Embryonic facial prominence (tissue), 1 donor: ENCODE measurements around the gene QPRT.
A peak's percentile ranks its signal among the peaks of the same experiment; 100 is the strongest.
"Not testable (repeated sequence)": the region's sequence is repeated elsewhere in the genome, so short reads cannot be mapped to it uniquely, and the experiment has no call there.

Source experiments
- DNase-seq: peaks from one replicate; pipeline ENCODE4 v3.0.0-alpha.2; 2016; ENCODE audit errors: extremely low spot score

Gene QPRT

DNA sequence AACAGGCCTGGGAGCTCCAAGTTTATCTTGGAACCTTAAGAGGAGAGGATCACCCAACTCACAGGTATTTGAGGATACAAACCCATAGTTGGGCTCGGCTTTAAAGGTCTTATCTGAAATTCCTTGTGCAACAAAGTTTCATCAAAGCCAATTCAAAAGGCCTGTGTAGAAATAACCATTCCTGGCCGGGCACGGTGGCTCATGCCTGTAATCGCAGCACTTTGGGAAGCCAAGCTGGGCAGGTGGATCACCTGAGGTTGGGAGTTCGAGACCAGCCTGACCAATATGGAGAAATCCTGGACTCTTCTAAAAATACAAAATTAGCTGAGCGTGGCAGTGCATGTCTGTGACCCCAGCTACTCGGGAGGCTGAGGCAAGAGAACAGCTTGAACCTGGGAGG lies 38.1 kb downstream of the QPRT start:
- no peak for DNase-seq

- DNase-seq = no peak
Observed at GRCh38 chr16:29719063-29719462, 40.1 kb downstream of the QPRT start.

DNA sequence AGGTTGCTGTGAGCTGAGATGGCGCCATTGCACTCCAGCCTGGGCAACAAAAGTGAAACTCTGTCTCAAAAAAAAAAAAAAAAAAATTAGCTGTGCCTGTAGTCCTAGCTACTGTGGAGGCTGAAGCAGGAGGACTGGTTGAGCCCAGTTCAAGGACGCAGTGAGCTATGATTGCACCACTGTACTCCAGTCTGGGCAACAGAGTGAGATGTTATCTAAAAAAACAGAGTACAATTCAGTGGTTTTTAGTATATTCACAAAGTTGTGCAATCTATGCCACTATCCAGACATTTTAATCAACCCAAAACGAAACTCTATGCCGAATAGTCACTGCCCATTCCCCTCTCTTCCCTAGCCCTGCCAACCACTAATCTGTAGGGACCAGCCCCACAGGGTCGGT lies 41.7 kb downstream of the QPRT start:
- no peak for DNase-seq

DNA sequence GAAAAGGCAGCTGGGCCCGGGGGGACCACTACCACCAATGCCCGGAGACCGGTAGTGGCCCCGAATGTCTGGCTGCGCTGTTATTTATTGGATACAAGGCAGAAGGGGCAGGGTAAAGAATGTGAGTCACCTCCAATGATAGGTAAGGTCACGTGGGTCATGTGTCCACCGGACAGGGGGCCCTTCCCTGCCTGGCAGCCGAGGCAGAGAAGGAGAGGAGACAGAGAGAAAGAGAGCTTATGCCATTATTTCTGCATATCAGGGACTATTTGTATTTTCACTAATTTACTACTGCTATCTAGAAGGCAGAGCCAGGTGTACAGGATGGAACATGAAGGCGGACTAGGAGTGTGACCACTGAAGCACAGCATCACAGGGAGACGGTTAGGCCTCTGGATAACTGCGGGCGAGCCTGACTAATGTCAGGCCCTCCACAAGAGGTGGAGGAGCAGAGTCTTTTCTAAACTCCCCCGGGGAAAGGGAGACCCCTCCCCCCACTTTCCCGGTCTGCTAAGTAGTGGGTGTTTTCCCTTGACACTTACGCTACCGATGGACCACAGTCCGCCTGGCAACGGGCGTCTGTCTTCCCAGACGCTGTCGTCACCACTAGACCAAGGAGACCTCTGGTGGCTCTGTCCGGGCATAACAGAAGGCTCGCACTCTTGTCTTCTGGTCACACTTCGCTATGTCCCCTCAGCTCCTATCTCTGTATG lies 42.3 kb downstream of the QPRT start:
- not testable (repeated sequence) for DNase-seq

DNA sequence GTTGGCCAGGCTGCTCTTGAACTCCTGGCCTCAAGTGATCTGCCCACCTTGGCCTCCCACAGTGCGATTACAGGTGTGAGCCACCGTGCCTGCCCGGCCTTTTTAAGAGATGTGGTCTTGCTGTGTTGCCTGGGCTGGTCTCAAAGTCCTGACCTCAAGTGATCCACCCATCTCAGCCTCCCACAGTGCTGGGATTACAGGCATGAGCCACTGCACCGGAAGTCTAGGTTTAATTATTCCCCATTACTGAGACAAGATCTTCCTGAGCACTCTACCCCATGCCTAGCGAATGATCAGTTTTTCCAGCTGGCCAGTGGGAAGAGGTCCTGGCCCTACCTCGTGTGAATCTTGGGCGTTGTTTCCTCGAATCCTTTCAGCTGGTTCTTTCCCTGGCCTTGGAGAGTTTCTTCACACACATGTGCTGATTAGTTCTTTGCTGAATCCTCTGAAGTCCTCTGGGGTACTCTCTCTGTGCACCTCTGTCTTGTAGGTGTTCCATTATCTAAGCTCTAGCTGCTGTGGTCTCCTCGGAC lies 47.9 kb downstream of the QPRT start:
- DNase-seq = no peak

DNA sequence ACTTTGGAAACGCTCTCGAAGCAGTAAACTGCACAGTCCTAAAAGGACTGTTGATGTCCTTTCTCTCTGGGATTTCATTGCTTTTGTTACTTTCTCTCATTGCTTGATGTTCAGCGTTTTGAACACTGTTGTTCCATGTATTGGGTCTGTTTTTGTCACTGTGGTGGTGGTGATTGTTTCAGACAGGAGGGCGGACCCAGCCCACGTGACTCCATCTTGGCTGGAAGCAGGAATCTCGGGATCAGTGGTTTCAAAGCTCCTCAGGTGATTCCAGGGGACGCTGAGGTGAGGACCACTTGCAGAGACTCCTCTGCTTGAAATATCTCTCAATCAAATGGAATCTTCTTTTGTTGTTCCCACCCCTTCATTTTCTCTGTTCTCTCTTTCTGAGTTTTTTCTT lies 48.5 kb downstream of the QPRT start:
- no peak for DNase-seq

DNA sequence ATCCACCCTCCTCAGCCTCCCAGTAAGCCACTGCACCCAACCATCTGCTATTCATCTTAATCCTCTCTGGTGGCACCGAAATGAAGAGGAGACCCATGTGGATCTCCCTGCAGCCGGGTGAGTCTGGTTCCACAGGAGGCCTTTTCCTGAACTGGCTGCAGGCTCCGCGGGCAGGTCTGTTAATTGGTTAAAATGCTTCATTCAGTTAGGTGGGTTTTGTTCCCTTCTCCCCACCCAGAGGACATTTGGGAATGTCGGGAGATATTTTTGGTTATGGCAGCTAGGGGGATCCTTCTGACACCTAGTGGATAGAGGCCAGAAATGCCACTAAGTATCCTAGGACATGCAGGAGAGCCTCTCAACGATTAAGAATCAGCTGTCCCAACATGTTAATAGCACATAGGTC lies 50.1 kb downstream of the QPRT start:
- DNase-seq = peak; percentile 13

- no peak for DNase-seq
Observed at GRCh38 chr16:29730649-29731048, 51.7 kb downstream of the QPRT start.

GRCh38 chr16:29731768-29732601 lies 53.0 kb downstream of the QPRT start:
- DNase-seq = not testable (repeated sequence)

DNA sequence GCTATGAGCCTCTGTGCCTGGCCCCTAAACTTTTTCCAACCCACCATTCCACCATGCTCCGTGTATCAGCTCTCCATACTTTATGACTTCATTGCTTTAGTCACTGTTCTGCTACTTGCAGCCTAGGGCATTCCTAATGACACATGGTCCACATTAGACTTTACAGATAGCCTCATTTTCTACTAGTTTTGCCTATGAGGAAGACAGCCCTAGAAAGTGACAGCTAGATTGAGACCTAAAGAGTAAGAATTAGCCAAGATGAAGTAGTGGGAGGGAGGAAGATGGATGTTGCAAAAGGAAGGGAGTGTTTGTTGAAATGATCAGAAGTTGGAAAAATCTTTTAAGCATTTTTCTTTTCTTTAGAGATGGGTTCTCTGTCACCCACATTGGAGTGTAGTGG lies 55.8 kb downstream of the QPRT start:
- DNase-seq = no peak

- DNase-seq = no peak
Observed at GRCh38 chr16:29736112-29736511, 57.1 kb downstream of the QPRT start.

DNA sequence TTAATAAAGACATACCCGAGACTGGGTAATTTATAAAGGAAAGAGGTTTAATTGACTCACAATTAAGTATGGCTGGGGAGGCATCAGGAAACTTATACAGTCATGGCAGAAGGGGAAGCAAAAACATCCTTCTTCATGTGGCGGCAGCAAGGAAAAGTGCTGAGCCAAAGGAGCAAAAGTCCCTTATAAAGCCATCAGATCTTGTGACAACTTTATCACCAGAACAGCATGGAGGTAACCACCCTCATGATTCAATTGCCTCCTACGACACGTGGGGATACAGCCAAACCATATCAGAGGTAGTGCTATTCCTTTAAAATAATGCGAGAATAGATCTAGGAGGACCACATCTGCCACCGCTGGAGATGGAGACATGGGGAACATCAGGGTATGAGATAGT lies 57.8 kb downstream of the QPRT start:
- DNase-seq = no peak

DNA sequence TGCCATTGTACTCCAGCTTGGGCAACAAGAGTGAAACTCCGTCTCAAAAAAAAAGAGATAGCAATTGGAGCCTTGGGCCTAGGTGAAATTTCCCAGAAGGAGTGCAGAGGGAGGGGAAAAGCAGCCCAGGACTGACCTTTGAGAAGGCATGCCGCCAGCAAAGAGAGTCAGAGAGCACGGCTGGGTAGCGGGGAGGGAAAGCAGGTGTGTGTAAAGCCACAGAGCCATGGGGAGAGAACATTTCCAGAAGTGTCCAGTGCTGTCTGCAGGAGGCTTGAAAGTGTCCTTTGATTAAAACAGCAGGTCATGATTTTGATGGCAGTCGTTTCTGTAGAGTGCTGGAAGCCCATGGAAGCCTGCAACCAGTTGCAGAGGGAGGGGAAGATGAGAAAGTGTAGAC lies 58.7 kb downstream of the QPRT start:
- no peak for DNase-seq

DNA sequence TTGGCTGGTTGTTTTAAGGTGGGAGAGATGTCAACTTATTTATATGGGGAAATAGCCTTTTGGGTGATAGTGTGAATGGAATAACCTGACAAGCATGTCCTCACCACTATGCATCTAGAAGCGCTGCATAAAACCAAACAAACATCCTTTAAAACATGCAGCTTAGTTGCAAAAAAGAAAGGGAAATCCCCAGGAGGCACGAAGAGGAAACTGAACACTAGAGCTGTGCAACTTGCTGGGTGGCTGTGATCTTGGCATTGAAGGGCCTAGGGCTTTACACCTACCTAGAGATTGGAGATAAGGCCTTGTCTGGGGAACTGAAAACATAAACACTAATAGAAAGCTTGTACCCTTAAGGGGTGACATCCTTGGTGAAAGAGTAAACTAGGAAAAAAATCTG lies 59.5 kb downstream of the QPRT start:
- no peak for DNase-seq

DNA sequence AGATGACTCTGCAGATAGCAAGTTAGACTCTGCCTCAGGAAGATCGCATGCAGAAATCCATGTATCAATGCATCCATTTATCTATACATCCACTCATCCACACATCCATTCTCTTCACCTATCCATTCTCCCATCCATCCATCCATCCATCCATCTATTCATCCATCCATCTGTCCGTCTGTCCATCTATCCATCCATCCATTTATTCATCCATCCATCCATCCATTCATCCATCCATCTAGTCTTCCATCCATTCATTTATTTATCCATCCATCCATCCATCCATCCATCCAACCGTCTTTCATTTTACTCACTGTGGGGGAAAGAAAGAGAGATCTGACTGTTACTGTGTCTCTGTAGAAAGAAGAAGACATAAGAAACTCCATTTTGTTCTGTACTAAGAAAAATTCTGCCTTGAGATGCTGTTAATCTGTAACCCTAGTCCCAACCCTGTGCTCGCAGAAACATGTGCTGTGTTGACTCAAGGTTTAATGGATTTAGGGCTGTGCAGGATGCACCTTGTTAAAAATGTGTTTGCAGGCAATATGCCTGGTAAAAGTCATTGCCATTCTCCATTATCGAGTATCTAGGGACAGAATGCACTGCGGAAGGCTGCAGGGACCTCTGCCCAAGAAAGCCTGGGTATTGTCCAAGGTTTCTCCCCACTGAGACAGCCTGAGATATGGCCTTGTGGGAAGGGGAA lies 61.1 kb downstream of the QPRT start:
- DNase-seq = not testable (repeated sequence)

GRCh38 chr16:29740630-29741015 lies 61.6 kb downstream of the QPRT start:
- DNase-seq = not testable (repeated sequence)

DNA sequence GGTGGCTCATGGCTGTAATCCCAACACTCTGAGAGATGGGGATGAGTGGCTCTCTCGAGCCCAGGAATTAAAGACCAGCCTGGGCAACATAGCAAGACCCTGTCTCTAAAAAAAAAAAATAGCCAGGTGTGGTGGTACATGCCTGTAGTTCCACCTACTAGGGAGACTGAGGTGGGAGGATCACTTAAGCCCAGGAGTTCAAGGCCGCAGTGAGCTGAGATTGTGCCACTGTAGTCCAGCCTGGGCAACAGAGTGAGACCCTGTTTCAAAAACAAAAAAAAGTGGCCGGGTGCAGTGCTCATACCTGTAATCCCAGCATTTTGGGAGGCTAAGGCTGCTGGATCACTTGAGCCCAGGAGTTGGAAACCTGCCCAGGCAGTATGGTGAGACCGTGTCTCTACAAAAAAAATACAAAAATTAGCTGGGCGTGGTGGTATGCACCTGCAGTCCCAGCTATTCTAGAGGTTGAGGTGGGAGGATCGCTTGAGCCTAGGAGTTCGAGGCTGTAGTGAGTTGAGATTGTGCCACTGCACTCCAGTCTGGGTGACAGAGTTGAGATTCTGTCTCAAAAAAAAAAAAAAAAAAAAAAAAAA lies 63.8 kb downstream of the QPRT start:
- no peak for DNase-seq

DNA sequence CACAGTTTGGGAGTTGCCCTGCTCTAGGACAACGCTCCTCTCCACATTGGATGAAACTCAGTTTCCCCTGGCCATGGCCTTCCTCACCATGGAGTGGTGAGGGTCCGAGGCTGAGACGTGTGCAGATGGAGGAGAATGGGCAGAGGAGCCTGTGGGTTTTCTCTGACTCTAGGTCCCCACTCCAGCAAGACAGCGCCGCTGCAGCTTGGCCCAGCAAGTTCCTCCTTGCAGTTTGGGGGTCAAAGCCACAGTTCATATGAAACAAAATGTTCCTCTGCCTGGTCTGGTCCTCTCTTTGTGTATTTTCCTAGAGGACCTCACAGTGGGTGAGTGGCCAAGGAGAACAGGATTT lies 64.5 kb downstream of the QPRT start:
- DNase-seq = no peak

DNA sequence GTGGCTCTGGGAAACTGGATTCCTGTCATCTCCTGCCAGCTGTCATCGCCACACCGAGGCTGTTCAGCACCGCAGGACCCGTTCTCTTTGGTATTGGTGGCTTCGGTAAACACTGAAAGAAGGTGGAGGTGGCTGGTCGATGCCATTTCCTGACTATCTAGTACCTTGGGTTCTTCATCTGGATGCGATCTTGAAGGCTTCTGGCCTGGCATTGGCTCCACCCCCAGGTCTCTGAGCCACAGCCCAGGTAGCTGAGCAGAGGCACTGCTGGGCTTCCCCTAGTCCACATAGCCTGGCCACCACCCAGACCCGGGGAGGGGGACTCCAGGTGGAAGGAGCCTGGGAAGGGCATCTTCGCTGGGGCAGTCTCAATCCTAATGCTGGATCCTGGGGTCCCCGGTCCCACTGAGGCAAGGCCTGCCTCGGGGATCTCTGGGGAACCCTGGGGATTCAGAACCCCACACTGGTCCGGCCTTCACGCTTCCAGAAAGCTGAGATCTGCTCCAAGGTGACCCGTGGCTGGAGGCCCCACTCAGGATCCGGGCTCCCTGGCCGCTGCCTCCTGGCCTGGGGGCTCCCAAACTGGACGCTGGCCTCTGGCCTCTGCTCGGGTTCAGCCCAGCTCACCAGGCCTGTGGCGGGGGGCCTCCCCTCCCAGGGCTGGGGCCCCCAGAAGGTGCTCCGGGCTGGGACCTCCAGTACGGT lies 65.0 kb downstream of the QPRT start:
- DNase-seq = no peak

- no peak for DNase-seq
Observed at GRCh38 chr16:29744541-29745101, 65.6 kb downstream of the QPRT start.
